NCI-H2196 (cell line): Measurements from ENCODE around the gene GTPBP8.
"Not testable (repeated sequence)": the region's sequence is repeated elsewhere in the genome, so short reads cannot be mapped to it uniquely, and the experiment has no call there.

ENCODE experiments used
- DNase-seq: peaks from one replicate; lab custom pipeline; 2025; ENCODE audit not compliant: unreplicated experiment; lab: John Stamatoyannopoulos, UW

Gene GTPBP8

GRCh38 chr3:112995800-112996199, 5.0 kb downstream of the GTPBP8 start:
- no peak for DNase-seq

- no peak for DNase-seq
These were observed 9.9 kb downstream of the GTPBP8 start for GRCh38 chr3:113000691-113001090.

DNA sequence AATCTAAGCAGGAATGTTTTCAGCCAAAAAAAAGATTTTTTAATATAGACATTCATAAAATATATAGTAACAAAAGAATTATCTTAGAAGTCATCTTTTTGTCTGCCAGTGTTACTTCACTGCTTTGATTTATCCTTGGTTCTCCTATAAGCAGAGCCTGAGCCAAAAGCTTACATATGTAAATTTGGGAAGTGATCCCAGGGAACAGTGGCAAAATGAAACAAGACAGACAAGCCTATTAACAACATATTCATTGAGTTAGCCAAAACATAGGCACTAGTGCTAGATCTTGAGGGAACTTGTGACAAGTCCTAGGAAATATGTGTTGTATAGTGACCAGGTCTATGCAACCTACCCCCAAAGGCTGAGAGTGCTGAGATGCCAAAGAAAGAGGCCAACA, 11.3 kb downstream of the GTPBP8 start:
- no peak for DNase-seq

DNA sequence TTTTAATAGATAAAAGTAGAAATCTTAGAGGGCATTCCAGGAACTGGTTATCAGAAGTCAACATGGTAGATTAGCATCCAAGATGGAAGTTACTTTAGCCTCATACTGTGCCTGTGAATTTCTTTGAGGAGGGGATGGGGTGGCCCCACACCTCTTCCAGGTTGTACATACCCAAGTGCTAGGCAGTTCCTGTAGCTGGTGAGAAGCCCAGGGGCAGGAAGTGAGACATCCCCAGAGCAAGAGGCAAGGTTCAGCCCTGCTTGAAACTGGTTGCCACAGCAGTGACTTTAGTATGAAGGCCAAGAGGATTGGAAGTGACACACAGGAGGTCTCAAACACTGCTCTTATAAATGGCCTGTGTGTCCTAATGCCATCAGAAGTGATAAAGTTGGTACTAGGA, 11.9 kb downstream of the GTPBP8 start:
- DNase-seq = no peak

GRCh38 chr3:113005611-113006010, 14.8 kb downstream of the GTPBP8 start:
- no peak for DNase-seq

DNA sequence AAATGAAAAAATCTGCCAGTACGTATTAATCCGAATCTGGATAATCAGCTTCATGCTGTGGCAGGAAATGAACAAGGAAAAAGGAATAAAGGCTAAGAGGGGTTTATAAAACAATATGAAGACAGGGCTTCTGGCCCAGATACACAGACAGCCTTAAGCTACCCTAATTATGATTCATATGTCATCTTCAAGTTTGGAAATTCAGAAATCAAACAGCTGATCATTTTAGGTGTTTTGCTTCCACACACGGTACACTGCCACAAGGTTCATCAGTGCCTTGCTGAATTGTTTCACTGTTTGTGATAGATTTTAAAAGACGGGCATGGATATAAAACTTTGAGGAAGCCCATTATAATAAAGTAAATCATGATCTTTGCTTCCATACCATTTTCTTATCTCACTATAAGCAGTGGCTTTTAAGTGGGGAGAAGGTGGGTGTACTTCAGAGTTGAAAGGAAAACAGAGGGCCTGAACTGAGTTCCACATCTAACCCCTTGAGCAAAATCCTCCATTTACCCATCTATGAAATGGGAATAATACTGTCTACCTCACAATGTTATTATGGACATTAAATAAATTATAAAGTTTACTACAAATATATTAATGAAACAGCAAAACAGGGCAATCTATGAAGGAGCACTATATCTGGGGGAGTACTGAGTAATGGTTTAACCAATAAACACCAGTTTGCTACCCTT, 15.7 kb downstream of the GTPBP8 start:
- no peak for DNase-seq

DNA sequence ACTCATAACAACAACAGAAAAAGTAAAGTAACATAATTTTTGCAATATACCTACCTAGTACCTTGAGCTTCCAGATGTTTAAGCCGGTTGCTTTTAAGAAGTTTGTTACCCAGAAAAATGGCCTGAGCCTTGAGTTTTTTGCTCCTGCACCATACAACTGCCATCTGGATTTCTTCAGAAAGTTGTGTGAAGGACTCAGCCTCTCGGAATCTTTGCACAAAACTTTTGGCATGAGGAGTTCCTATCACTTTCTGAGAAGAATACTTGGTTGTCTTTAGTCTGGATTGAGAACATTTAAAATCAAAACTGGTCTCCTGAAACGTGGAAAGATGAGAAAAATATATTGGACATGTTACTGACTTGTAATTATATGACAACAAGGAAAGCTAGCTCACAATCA, 17.3 kb downstream of the GTPBP8 start:
- no peak for DNase-seq

GRCh38 chr3:113013593-113013992, 22.8 kb downstream of the GTPBP8 start:
- no peak for DNase-seq

DNA sequence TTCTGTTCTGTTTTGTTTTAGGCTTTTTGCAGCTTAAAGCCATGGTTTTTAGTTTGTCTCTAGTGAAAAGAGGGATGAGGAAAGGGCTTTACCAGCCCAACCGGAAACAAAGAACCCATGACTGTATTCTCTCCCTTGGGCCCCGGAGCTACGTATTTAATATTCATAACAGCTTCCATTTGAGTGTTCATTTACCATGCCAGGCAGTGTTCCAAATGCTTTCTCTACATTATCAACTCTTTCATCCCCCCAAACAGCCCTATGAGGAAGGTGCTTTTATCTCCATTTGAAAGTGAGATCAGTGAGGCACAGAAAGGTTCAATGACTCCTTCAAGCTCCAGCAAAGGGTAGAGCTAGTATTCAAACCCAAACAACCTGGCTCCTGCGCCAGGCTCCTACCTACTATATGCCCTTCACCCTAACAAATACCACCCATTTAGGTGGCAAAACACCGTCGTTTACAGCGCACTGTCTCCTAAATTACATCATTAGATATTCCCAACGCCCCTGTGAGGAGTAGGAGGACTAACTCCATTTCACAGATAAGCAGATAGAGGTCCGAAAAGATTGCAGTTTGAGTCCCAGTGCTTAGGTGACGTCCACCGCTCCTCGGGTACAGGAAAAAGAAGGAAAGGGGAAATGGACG, 27.9 kb downstream of the GTPBP8 start:
- no peak for DNase-seq

GRCh38 chr3:113019182-113020137, 28.7 kb downstream of the GTPBP8 start:
- DNase-seq = peak; percentile 96

DNA sequence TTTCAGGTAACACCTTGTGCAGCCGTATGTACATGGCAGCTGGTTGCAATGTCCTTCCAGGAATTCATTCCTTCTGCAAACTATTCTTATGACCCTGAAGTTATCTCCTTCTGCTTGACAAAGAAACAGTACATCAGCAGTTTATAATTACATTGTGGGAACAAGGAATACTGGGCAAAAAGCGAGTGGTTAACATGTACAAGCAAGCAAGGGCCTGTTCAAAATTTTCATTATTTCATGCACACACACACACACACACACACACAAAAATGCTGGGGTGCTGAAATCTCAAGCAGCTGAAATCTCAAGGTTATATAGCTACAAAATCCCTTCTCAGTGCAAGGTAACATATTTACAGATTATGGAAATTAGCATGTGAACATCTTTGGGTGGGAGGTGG, 30.7 kb downstream of the GTPBP8 start:
- DNase-seq = no peak

DNA sequence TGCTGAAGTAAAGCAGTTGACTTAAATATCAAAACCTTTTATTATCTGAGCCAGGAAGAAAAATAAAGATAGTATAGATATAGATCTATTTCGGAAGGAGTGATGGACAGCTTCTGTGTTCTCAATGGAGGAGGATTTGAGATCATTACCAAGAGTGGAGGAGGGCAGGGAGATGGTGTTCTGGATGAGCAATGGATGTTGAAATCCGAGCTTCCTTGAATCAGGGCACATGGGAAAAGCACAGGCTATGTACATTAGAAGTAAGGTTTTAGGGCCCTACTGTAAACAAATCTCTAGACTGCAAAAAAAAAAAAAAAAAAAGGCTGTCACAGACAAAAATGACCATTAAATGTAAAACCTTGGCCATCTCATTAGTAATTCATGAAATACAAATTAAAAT, 43.2 kb downstream of the GTPBP8 start:
- DNase-seq = no peak

DNA sequence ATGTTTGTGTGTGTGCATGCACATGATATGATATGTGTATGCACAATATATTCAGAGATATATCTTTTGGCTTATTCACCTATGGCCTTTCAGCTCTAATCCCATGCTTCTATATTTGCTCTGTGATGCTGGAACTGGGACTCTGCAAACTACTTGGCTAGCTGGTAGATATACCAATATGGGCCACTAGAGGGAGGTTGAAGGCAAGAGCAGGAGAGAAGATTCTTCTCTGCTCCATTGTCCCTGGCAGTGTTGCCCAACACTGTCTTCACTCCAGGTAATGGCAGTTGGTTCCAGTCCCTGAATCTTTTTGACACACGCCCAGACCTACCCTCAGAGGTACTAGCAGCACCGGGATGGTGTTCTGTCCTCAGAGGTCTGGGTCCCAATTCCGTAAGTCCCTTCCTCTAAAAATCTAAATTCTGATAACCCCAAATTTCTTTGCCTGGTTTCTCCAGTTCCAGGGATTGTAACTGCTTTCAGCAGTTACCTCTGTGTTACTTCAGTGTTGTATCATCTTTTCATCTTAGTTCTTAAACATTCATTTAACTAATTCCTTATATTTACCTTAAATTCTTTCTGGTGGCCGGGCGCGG, 44.7 kb downstream of the GTPBP8 start:
- DNase-seq = peak; percentile 84

- no peak for DNase-seq
These were observed 47.5 kb downstream of the GTPBP8 start for GRCh38 chr3:113038328-113038727.

DNA sequence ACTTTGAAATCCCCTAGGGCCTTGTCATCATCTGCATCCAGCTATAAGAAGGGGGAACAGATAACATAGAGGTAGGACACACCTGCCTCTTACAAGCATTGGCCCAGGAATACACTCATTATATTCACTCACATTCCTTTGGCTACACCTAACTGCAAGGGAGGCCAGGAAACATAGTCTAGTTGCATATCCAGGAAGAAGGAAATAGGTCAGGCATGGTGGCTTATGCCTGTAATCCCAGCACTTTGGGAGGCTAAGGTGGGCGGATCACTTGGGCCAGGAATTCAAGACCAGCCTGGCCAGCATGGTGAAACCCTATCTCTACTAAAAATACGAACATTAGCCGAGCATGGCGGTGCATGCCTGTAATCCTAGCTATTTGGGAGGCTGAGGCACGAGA, 48.8 kb downstream of the GTPBP8 start:
- no peak for DNase-seq

GRCh38 chr3:113040231-113040630, 49.4 kb downstream of the GTPBP8 start:
- DNase-seq = no peak

DNA sequence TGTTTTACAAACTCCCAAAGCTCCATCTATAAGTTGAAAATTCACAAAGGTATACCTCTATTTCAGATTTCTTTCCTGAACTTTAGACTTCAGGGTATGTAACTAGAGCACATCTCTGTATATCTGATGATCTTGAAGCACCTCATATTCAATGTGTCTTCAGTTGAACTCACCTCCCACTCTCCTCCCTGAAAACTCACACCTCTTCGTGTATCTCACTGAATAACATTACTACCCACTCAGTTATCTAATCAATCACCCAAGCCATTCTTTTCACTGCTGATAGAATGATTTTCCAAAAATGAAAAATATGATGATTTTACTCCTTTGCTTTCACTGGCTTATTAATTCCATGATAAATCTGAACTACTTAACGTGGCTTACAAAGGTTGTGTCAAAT, 52.9 kb downstream of the GTPBP8 start:
- no peak for DNase-seq

GRCh38 chr3:113046186-113046965, 55.6 kb downstream of the GTPBP8 start:
- not testable (repeated sequence) for DNase-seq

DNA sequence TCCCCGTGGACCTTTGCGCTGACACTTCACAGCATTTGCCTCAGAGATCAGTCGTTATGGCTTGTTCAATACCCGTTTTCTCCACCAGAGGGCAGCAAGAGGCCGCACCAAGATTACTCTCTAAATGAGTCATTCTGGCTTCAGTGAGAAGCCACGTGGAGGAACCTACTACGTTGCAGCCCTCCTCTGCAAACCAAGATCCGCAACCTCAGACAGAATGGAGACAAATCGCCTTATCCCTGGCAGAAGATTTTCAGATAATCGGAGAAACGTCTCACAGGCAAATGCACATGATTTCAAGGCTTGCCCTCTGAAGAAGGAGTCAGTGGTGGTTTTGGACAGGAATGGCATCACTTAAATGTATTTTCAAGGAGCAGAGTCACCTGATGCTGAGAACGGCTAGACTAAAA, 60.5 kb downstream of the GTPBP8 start:
- DNase-seq = peak; percentile 93
